EH (cell line): ENCODE data around the gene TMBIM4.

Source experiments
- DNase-seq: peaks from one replicate; pipeline ENCODE4 v3.0.0-alpha.2; 2015; ENCODE audit warnings: low read depth

TMBIM4 gene

GRCh38 chr12:66090157-66090556 lies 79.6 kb downstream of the TMBIM4 start:
- no peak for DNase-seq

- peak; percentile 80 for DNase-seq
These were observed 82.3 kb downstream of the TMBIM4 start for GRCh38 chr12:66087365-66087943.

GRCh38 chr12:66085998-66086397 lies 83.8 kb downstream of the TMBIM4 start:
- no peak for DNase-seq
